HG02798 (cell line): ENCODE data around the gene ENHO.
"Not testable (repeated sequence)": the region's sequence is repeated elsewhere in the genome, so short reads cannot be mapped to it uniquely, and the experiment has no call there.

Experiments
- ATAC-seq: cut with Tn5 transposase; IDR thresholded peaks from one replicate; pipeline ENCODE4 v1.9.1; 2021; ENCODE audit warnings: mild to moderate bottlenecking; ENCODE audit not compliant: unreplicated experiment, poor library complexity

ENHO gene

DNA sequence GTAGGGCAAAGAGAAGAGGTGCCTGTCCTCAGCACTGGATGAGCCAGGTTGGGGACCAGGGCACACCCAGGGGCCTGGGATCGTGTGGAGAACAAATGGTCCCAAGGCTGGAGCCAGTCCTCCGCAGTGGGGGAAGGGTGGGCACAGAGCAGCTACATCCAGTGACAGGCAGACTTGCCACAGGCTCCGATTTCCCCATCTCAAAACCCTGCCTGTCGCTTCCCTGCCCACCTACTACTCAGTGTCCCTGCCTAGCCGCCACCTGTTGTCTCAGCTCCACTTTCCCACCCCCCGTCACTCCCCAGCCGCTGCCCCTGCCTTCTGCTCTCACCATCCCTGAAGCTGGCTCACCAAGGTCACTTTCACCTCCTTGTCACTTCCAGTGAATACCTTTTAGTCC, 13.9 kb upstream of the ENHO start:
- no peak for ATAC-seq

- not testable (repeated sequence) for ATAC-seq
These were observed 9.3 kb upstream of the ENHO start for GRCh38 chr9:34532041-34532440.

GRCh38 chr9:34526026-34526425, 3.2 kb upstream of the ENHO start:
- no peak for ATAC-seq

DNA sequence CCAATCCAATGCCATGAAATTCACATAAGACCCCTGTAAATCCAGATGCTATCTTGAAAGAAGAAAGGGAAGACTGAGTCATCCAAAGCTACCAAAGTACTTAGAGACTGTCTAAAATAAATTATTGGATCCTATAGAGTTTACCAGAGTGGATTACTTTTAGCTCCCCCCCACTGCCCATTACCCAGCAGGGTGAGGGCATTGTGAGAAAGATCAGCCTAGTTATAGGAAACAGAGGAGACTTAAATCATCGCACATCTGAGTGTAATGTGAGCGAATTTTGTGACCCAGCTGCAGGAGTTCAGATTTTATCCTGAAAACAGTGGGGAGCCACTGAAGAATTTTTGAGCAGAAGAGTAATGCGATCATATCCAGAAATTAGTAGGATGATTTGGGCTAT, 1.6 kb upstream of the ENHO start:
- ATAC-seq: no peak

- no peak for ATAC-seq
These were observed 501 bp downstream of the ENHO start for GRCh38 chr9:34522091-34522887.

DNA sequence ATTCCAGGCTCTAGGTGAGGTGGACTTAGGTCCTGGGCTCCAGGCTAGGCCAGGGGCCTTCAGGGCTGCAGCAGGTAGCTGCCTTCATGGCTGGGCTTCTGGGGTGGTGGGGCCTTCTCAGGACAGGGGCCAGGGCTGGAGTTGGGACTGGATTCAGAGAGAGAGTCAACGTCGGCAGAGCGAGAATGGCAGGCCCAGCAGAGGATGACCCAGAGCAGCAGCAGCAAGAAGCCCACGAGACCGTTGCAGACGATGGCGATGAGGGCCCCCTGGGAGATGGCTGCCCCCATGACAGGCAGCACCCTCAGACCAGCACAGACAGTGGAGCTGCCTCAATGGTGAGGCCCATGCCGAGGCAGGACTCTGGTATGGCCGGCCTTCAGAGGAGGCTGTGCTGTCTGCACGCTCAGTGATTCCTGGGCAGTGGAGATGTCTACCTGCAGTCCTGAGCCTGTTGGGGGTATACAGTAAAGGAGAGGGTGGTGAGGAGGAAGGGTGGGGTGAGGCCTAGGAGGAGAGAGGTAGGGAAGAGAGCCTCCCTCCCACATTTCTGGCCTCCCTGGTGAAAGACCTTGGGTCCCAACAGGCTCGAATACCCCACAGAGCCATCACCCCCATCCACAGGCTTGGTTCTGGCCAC, 1.3 kb downstream of the ENHO start:
- no peak for ATAC-seq

DNA sequence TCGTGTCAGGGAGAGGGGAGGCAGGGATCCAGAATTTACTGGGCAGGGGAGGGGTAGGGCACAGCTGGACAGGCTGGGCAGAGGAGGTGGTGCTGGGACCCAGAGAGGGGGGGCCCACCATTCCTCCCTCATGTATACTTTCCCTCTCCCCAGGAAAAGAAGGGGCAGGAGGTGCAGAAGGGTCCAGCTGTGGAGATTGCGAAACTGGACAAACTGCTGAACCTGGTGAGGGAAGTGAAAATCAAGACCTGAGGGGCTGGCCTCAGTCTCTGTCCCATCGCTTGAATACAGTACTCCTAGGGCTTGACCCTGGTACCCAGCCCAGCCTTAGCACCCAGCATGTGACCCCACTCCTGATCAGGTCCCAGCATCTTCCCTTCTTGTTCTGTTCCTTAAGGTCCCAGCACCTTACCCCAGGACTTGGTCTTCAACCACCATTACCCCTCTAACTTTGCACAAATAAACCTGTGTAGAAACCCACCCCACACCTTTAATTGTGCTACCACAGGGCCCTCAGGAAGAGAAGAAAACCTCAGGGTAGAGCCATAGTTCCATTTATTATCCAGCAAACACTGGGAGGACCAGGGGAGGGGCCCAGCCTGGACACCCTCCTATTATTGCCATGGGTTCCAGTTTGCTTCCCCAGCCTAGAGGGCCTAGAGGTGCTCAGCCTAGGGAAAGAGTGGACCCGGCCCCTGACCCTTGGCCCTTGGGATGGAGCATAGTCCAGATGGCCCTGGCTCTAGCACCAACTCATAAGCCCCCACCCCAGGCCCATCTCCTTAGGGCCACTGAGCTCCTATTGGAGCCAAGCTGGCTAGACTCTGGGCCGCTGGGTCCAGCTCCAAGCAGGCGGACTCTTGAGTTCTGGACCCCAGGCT, 2.0 kb downstream of the ENHO start:
- no peak for ATAC-seq

DNA sequence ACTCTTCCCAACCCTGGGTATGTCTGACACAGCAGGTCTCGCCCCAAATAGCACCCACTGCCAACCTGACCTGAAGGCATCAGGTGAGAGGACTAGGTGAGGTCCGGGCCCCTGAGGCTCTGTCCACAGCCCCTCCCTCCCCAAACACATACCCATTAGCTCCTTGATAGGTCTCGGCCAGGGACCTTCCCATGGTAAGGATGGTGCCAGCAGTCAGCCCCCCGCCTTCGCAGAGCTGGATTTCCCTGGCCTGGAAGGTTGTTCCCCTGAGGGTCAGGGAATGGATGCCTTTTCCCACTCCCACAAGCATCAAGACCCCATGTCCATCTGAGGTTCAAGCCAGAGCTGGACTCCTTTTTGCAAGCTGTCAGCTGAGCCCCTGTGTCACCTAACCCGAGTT, 2.7 kb downstream of the ENHO start:
- no peak for ATAC-seq

DNA sequence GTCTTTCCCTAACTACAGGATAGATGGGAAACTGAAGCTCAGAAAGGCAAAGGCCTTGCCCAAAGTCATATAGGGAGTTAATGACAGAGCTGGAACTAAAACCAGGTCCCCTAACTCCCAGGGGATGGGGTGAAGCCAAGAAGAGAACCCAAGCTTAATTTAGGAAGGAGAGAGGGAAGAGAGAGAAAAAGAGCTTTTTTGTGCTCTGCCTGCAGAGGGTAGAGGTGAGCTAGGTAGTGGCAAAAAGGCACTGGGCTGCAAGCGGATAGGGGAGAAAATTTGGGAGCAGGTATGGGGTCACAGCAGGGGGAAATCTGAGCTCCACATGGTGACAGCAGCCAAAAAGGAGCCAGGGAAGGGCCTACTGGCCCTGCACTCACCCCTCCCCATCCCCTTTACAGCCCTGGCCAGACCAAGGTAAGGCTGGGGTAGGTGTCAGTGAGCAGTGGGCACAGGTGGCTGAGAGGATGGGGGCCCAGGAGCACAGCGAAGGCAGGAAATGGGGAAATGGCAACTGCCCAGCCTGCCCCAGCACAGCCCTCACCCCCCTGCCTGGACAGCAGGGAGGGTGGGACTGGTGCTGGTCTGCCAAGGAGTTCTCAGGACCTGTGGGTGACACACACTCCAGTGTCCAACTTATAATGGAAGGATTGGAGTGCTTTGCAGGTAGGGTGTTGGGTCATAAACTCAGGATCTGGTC, 3.3 kb downstream of the ENHO start:
- ATAC-seq: no peak

GRCh38 chr9:34518896-34519295, 3.9 kb downstream of the ENHO start:
- ATAC-seq: no peak

DNA sequence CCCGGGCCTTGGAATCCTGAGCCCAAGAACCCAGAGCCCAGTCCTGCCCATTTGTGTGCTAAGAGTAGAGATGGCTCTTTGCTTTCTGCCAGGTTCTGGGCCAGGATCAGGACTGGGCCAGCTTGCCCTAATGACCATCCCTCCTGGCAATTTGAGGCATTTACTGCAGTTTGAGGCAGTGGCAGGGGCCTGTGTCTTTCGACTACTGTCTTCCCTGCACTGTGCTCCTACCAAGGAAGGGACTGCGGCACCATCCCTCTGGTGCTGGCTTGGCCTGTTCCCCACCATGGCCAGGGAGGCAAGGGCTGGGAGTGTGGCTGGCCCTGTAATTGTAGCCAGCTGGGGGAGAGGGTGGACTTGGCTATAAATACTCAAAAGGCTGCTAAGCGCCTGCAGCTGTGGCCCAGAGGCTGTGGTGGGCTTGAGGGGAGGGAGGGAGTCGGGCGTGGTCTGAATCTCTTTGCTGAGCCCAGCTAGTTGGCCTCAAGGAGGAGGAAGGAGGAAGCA, 4.6 kb downstream of the ENHO start:
- no peak for ATAC-seq

DNA sequence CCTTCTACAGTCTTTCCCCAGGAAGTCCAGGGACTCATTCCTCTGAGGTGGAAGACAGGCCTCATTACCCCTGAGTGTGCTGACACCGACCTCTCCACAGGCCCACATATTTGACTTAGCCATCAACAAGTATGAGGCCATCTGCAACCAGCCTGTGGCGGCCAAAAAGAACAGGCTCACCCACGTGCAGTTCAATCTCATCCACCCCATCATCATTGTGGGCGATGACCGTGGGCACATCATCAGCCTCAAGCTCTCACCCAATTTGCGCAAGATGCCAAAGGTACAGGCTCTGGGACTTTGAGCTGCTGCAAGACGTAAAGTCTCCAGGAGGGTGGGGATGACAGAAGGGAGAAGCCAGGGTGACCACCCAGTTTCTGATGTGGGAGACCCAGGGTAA, 5.6 kb downstream of the ENHO start:
- ATAC-seq: no peak

DNA sequence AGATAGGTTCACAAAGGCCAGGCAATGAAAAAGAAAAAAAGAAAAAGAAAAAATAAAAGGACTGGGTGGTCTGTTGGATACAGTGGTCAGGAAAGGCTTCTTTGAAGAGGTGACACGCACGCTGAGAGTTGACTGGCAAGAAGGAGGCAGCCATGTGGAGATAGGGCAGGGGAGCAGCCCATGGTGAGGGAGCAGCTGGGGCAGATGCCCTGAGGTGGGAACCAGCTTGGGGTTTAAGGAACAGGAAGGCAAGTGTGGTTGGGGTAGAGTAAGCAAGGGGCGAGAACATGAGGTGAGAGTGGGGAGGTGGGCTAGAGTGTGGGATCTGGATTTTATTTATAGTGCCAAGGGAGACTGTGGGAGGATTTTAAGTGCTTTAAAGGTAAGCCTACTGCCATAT, 6.8 kb downstream of the ENHO start:
- no peak for ATAC-seq

DNA sequence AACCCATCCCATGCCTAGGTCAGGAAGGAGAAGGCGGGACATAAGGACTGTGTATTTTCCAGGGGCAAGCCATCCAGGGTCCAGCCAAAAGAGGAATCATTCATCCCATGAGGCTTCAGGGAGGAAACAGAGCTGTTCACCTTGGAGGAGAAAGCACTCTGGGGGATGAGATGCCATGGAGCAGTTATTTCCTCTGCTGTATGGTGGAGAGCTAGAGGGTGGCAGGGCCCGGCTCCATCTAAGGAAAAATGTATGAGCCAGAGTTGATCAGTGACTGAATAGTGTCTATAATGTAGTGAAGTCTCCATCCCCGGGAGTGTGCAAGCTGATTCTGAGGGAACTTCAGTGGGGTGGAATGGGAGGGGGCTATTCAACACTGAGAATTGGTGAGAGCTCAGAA, 8.0 kb downstream of the ENHO start:
- no peak for ATAC-seq

GRCh38 chr9:34514401-34514800, 8.4 kb downstream of the ENHO start:
- no peak for ATAC-seq

DNA sequence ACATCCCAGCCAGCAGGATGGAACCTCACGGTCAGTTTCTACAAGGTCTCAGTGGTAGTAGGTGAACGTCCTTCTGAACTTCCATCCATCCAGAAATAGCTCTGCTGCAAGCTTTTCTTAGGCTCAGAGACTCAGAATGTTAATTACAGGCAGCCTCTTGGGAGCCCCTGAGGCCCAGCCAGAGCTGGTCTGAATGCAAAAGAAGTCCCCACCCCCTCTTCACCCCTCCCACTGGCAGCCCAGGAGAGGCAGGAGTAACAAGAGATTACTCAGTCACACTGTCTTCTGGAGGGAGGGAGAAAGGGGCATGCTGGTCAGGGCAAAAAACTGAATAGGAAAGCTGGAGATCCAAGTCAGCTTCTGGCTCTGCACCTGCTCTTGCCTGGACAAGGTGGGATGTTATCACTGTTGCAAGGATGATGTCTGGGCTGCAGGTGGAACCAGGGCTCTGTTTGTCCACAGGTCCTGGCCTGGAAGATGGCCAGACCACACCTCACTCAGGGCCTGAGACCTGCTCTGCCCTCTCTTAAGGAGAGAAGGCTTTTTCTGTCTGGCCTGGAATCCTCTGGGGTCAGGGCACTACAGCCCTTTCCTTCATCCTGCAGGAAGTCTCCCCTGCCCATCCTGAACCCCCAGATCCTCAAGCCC, 9.1 kb downstream of the ENHO start:
- ATAC-seq: no peak

DNA sequence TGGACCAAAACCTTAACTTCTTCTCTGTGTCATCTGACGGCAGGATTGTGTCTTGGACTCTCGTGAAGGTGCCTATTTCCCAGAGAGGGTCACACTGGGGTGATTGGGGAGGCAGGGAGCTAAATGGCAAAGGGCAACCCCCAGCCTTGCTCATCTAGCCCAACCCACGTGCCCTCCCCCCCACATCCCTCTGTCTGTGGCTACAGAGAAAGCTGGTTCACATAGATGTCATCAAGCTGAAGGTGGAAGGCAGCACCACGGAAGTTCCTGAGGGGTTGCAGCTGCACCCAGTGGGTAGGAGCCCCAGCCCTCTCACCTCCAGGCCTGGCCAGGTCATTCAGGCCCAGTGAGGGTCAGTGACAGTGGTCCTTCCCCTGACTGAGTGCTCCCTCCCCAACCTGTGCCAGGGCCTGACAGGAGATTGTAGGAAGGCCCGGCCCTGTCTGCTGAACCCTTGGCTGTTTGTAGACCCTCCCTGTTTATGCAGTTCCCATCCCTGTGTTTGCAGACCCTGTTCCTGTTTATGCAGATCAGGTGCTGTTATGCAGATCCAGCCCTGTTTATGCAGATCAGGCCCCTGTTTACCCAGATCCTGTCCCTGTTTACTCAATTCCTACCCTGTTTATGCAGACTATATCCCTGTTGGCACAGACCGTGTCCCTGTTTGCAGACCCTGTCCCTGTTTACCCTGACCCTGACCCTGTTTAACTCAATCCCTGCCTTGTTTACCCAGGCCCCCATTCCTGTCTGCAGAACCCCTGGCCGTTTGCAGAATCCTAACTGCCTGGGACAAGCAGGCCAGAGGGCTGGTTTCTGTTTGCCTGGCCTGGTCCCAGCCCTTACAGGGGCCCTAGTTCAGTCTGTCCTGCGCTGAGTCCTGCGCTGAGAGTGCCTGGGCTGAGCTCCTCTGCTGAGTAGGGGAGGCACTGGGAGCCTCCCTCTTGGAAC, 10.4 kb downstream of the ENHO start:
- ATAC-seq: no peak

GRCh38 chr9:34510497-34511468, 12.0 kb downstream of the ENHO start:
- ATAC-seq: no peak
